NCI-H2107 (cell line): ENCODE measurements around the gene CEL.

Experiments used
- DNase-seq: peaks from one replicate; lab custom pipeline; 2025; lab: John Stamatoyannopoulos, UW

The CEL gene

GRCh38 chr9:133103987-133104505, 42.3 kb downstream of the CEL start:
- DNase-seq, result no peak

DNA sequence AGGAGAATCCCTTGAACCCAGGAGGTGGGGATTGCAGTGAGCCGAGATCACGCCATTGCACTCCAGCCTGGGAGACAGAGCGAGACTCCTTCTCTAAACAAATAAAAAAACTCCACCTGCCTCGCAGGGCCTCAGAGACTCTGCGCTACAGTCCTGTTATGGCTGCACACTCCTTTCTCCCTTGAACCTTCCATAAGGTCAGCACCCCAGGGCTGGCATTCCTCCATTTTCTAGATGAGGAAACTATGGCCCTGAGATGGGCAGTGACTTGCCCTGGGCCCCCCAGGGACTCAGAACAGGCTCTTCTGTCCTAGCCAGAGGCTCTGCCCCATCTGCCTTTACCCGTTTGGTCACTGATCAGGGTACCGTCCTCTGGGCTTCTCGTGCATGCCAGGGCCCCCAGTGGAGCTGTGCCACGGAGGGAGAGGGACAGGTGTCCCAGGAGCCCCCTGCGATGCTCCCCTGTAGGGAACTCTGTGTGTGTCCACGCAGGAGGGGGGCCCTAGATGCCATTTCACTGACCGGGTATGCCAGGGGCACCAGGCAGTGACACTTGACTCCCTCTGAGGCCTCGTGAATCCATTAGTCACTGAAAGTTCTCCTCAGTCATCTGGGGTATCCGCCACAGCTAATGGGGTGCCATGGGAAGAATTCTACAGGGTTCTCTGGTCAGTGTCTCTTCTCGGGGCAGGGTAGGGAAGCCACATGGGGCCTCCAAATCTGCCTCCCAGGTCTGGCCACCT, 43.1 kb downstream of the CEL start:
- DNase-seq, result no peak

DNA sequence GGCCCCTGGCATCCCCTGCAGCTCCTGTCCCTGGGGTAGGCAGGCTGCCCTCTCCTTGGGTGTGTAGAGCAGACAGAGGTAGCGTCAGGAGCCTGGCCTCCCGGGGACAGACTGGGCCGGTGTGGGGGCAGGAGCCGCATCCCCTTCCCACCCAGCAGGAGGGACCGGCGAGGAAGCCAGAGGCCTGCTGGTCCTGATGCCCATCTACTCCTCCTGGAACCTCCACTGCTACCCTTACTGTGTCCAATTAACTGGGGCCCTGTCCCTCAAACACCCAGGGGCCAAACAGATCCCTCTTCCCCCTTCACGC, 43.6 kb downstream of the CEL start:
- no peak for DNase-seq

- DNase-seq, result no peak
These were observed 44.9 kb downstream of the CEL start for GRCh38 chr9:133106511-133107244.

DNA sequence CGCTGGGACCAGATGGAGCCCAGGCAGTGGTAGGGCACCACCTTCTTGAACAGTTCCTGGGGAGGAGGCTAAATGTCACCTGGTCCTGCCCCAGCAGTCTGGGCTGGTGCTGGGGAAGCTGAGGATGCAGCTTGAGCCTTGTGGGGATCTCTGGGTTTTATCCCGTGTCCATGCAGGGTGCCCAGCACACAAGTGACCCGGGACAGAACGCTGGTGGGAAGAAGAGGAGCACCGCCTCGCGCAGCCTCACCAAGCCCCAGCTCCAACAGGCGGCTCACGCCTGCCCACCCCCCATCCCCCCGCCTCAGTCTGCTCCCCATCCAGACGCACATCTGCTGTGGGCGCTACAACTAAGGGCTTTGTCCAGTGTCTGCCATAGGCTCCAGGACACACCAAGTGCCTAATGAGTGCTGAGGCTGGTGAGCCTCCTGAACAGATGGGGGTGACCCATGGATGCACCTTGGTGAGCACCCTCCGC, 45.5 kb downstream of the CEL start:
- no peak for DNase-seq

DNA sequence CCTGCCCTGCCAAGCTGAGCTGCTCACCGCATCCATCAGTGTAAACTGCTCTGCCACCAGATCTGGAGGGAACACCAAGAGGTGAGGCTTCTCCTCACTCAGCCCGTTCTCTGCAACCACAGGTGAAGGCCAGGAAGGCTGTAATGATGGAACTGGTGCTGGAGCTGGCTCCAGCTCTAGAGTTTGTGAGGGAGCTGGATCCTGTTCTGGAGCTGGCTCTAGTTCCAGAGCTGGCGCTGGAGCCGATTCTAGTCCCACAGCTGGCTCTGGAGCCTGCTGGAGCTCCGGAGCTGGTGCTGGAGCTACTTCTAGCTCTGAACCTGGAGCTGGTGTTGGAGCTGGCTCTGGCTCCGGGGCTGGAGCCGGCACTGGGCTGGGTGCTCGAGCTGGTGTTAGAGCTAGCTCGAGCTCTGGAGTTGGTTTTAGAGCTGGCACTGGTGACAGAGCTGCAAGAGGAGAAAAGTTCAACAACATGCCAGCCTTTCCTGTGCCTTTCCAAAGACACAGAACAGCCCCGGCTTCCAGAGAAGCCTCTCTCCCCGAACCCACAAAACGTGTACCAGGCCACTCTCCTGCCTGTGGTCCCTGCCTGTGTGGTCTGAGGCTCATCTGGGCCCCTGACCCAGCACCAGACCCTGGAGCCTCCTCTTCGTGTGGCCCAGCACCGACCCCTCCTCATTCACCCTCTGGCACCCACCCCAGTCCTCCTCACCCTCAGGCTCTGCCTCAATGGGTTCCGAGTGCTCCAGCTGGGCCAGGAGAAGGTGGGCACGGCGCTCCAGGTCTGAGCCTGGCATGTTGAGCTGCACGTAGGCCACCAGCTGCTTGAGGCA, 46.4 kb downstream of the CEL start:
- no peak for DNase-seq

- DNase-seq, result no peak
These were observed 47.2 kb downstream of the CEL start for GRCh38 chr9:133108794-133109641.

DNA sequence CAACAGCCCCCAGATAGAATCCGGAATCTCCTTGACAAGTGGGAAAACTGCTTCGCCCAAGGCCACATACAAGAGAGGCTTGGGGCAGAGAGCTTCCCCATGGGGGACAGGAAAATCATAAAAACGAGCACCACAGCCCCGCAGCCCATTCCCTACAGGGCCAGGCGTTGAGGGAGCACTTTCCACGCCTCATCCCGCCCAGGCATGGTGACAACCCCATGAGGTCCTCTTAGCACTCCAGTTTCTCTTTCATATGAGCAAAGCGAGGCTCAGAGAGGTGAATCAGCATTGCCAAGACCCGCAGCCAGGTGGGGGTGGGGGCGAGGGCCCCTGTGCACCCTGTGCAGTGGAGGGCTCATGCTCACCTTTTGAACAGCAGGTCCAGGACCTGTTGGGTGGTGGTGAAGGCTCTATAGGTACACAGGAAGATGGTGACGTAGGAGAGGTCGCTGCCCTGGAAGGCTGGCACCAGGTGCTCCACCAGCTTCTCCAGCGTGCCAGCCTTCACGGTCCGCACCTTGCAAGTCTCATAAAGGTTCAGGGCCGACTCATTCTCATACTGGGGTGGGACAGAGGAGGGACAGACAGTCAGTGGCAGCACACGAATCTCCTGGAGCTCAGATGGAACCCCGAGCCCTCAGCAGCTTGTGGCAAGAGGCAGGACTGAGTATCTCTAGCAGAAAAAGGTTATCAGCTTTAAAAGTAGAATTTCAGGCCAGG, 48.3 kb downstream of the CEL start:
- no peak for DNase-seq

- DNase-seq, result no peak
These were observed 50.3 kb downstream of the CEL start for GRCh38 chr9:133111808-133112662.

GRCh38 chr9:133112663-133113026, 50.9 kb downstream of the CEL start:
- no peak for DNase-seq

DNA sequence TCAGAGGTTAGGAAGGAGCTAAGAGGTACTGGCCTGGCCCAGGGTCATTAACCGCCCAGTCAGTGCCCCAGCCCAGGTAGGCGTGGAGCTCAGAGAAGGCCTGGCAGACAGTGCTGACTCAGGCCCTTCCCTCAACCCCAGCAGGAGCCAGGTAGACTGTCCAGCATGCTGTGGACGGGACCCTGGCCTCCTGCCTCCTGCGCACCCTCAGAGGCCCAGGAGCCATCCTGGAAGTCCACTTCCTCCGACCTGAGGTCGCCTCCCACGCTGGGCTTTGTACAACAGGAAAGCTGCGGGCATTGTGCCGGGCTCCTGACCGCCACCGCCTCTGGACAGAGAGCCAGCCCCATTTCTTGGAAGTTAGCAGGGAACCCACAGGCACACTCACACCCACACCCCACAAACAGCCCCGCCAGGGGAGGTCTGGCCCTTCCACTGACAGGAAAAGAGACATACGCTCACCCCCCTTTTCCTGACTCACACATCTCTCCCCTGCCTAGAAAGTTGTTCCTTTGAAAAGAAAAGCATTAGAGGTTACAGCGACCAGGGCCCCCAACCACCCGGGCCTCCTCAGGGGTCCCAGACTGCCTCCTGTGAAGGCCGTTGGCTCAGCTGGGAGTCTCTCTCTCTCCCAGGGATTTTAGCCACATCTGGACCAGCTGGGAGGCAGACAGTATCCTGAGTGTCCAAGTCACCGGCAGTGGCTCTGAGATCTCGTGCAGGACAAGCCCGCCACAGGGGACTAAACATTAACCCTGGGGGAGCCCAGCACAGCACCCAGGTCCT, 51.6 kb downstream of the CEL start:
- no peak for DNase-seq

DNA sequence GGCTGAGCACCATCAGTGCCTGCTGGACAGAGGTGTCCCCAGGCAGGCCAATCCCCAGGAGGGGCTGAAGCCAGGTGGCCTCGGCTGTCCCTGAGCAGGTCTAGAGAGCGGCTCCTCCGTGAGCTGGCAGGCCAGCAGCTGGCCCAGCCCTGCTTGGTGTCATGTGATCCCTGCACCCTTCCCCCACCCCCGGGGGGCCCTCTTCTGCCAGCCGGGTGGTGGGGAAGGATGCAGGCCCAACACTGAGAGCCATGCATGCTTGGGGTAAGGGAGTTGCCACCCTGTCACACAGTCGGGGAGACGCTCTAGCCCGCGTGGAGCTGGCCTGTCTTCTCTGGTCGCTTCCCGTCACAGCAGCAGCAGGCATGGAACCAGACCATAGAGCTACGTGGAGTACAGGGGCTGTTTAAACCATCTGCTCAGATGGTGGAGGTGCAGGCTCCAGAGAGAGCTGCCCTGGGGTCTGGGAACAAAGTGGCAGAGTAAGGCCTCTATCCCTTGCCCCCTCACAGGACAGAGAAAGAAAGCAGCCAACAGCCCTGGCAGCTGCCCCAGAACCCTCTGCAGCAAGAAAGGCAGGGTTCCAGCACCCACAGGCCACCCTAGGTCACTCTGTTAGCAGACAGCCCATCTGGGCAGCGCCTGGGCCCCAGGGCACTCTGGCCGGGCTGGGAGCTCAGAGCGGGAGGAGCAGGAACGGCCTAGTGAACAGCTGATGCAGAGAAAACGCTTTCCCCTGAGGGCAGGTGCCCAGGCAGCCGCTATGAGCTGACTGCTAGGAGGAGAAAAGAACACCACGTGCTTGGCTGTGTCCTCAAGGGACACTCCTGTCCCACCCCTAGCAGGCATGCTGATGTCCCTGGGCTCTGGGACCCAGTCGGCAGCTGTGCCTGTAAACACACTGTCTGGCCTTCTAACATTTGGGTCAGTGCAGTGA, 52.4 kb downstream of the CEL start:
- no peak for DNase-seq

DNA sequence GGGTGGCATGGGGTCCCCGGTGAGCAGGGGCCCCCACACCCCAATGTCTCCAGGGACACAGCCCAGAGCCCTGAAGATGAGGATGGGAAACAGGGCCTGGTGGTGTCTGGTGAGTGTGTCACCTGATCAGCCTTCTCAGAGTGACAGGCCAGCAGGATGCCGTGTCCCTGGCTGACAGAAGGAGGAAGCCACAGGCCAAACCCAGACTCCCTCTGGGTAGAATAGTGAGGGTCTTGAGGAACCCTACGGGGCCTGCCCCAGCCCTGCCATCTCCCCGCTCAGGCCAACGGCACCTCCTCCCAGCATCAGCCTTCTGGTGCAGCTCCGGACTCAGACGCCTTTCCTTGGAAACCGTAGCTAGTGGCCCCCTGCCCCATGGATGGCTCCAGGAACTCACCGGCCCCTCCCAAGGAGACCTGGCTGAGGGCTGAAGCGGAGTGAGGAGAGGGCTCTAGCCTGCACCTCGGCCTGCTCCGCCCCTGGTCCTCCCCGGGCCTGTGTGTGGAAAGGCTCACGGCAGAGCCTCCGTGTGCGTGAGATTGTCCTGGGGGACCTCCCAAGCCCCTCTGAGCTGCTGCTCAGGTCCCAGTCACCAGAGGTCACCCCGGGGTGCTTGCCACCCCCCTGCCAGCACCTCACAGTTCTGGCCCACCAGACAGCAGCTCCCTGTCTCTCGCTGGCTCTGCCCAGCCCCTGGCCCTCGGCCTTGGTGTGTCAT, 53.3 kb downstream of the CEL start:
- no peak for DNase-seq

- DNase-seq, result no peak
These were observed 54.0 kb downstream of the CEL start for GRCh38 chr9:133115604-133116345.

DNA sequence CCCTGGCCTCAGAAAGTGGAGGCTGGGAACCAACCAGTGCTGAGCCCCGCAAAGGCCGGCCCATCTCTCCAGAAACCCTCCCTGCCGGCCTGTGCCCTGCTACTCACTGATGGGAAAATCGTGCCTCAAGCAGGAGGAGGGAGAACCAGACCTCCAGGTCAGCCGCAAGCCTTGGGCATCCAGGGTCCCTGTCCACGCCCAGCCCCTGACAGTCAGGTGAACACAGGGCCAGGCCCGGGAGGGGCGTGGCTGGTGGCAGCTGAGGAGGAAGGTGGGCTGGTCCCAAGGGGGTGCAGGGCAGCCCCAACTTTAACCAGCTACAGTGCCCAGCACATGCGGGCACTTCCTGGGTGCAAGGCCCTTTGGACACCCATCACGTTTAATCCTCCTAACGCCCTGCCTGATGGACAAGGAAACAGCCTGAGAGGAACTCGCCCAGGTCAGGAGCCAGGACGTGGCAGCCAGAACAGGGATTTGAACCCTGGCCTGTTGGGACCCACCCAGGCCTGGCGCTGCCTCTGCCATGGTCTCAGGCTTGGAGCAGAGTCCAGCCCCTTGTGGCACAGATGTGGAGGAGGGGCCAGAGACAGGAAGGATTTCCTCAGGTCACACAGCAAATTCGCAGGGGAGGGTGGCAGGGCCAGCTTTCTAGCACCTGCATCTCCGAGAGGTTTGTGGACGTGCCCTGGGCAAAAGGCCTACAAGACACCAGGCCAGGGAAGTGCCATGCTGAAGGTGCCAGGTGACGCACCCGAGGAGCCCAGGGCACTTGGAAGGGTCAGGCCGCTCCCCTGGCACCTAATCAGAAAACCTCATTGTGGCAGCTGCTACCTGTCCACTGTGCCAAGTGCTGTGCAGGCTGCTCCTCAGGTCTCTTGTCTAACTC, 54.8 kb downstream of the CEL start:
- DNase-seq, result no peak
